Trophoblast cell (in vitro differentiated cells and primary cell): Measurements from ENCODE around the gene MTA2.

Source experiments
- DNase-seq, 2 donors: peaks; one replicate each; pipeline ENCODE4 v3.0.0-alpha.2; 2016
- H2AFZ ChIP-seq: 2 replicates; pipeline ENCODE4 v1.6.1; 2013; ENCODE audit warnings: low read length, moderate library complexity, mild to moderate bottlenecking; ENCODE audit not compliant: insufficient read depth, poor library complexity
- H2AK5ac ChIP-seq: 2 replicates; pipeline ENCODE4 v1.6.1; 2013; ENCODE audit warnings: mild to moderate bottlenecking, low read length
- H2BK120ac ChIP-seq: 2 replicates; pipeline ENCODE4 v1.6.1; 2013; ENCODE audit warnings: low read length, mild to moderate bottlenecking, moderate library complexity; ENCODE audit not compliant: insufficient read depth, poor library complexity
- H2BK12ac ChIP-seq: 2 replicates; pipeline ENCODE4 v1.6.1; 2013; ENCODE audit warnings: mild to moderate bottlenecking, low read length, moderate library complexity
- H2BK5ac ChIP-seq: 2 replicates; pipeline ENCODE4 v1.6.1; 2013; ENCODE audit warnings: low read length, low read depth, moderate library complexity, mild to moderate bottlenecking; ENCODE audit not compliant: poor library complexity
- H3K14ac ChIP-seq: 2 replicates; pipeline ENCODE4 v1.6.1; 2013; ENCODE audit warnings: mild to moderate bottlenecking, low read length
- H3K18ac ChIP-seq: 2 replicates; pipeline ENCODE4 v1.6.1; 2013; ENCODE audit warnings: mild to moderate bottlenecking, low read length
- H3K23ac ChIP-seq: 2 replicates; pipeline ENCODE4 v1.6.1; 2013; ENCODE audit warnings: low read length
- H3K27ac ChIP-seq: 2 replicates; pipeline ENCODE4 v1.5.1; 2013; ENCODE audit warnings: low read depth, mild to moderate bottlenecking, inconsistent platforms, low read length, moderate library complexity
- H3K27me3 ChIP-seq: 2 replicates; pipeline ENCODE4 v1.6.1; 2013; ENCODE audit warnings: inconsistent platforms, mild to moderate bottlenecking, low read length, moderate library complexity; ENCODE audit not compliant: insufficient read depth
- H3K36me3 ChIP-seq, 2 experiments: 1 replicate in 1 of 2; 2 replicates in 1 of 2; pipeline ENCODE4 v1.6.1; 2013; ENCODE audit warnings: low read length in 2 of 2, mild to moderate bottlenecking in 2 of 2, moderate library complexity in 1 of 2; ENCODE audit not compliant: insufficient read depth in 2 of 2, control insufficient read depth in 1 of 2
- H3K4ac ChIP-seq: 2 replicates; pipeline ENCODE4 v1.6.1; 2013; ENCODE audit warnings: low read depth, mild to moderate bottlenecking, low read length, moderate library complexity
- H3K4me1 ChIP-seq, 2 experiments: 1 replicate in 1 of 2; 2 replicates in 1 of 2; pipeline ENCODE4 v1.6.1; 2013; ENCODE audit warnings: low read length in 2 of 2, mild to moderate bottlenecking in 2 of 2, moderate library complexity in 1 of 2; ENCODE audit not compliant: insufficient read depth in 2 of 2, control insufficient read depth in 1 of 2
- H3K4me2 ChIP-seq: 2 replicates; pipeline ENCODE4 v1.6.1; 2013; ENCODE audit warnings: inconsistent platforms, mild to moderate bottlenecking, low read length, moderate library complexity
- H3K4me3 ChIP-seq: 2 replicates; pipeline ENCODE4 v1.5.1; 2013; ENCODE audit warnings: mild to moderate bottlenecking, low read depth, low read length, inconsistent platforms
- H3K79me1 ChIP-seq: one replicate; pipeline ENCODE4 v1.6.1; 2013; ENCODE audit warnings: low read length
- H3K79me2 ChIP-seq: 2 replicates; pipeline ENCODE4 v1.6.1; 2013; ENCODE audit warnings: low read length, mild to moderate bottlenecking; ENCODE audit not compliant: control insufficient read depth, insufficient read depth, poor library complexity
- H3K9ac ChIP-seq: 2 replicates; pipeline ENCODE4 v1.6.1; 2013; ENCODE audit warnings: mild to moderate bottlenecking, low read length
- H3K9me3 ChIP-seq: 2 replicates; pipeline ENCODE4 v1.6.1; 2013; ENCODE audit warnings: low read depth, mild to moderate bottlenecking, control low read depth, inconsistent platforms, low read length; ENCODE audit not compliant: insufficient read depth
- H4K12ac ChIP-seq: 2 replicates; pipeline ENCODE4 v1.6.1; 2013; ENCODE audit warnings: low read depth, mild to moderate bottlenecking, low read length, moderate library complexity
- H4K8ac ChIP-seq: 2 replicates; pipeline ENCODE4 v1.6.1; 2013; ENCODE audit warnings: low read depth, mild to moderate bottlenecking, low read length, moderate library complexity
- H4K91ac ChIP-seq: one replicate; pipeline ENCODE4 v1.6.1; 2013; ENCODE audit warnings: low read depth, mild to moderate bottlenecking, low read length, moderate library complexity
- WGBS: extraction: QIAGEN DNeasy Blood & Tissue Kit; methylation state at CpG from one replicate; pipeline ENCODE4 v1.1.7; 2013; ENCODE audit warnings: missing lambda C conversion rate; ENCODE audit not compliant: insufficient read length, insufficient coverage; ENCODE audit errors: extremely low coverage; 5-methylcytosine and 5-hydroxymethylcytosine counted together

The MTA2 gene

GRCh38 chr11:62575156-62575555 lies 26.5 kb downstream of the MTA2 start:
- H4K12ac ChIP-seq = no peak overlapping the region

GRCh38 chr11:62574363-62575071 lies 27.1 kb downstream of the MTA2 start:
- H3K36me3 ChIP-seq = peaks cover 42 to 55% of the 10 kb centered on the region in 2 experiments
- peak overlapping the region; percentile 42 for H2BK5ac ChIP-seq
- no peaks in the 10 kb centered on the region for H3K9me3 ChIP-seq
- peaks cover 11 to 13% of the 10 kb centered on the region in 2 experiments for H3K4me1 ChIP-seq
- H3K27ac ChIP-seq = peak overlapping the region; percentile 53
- peak overlapping the region; percentile 38 for H3K14ac ChIP-seq
- H3K79me1 ChIP-seq = peaks cover 12% of the 10 kb centered on the region
- peak overlapping the region; percentile 75 for H3K4me3 ChIP-seq
- peak in 1 of 2 donors; percentile 42 for DNase-seq
- WGBS = no CpG with 5 or more reads among the region's 33 CpGs
- peak overlapping the region; percentile 61 for H4K12ac ChIP-seq
- peak overlapping the region; percentile 89 for H3K9ac ChIP-seq
- H2BK120ac ChIP-seq = peak overlapping the region; percentile 16
- H4K8ac ChIP-seq = peak overlapping the region; percentile 76
- H3K79me2 ChIP-seq = peaks cover 15% of the 10 kb centered on the region
- H3K4me2 ChIP-seq = peak overlapping the region; percentile 88
- H2AFZ ChIP-seq = peak overlapping the region; percentile 41
- peak overlapping the region; percentile 51 for H3K18ac ChIP-seq
- H3K27me3 ChIP-seq = no peaks in the 10 kb centered on the region
- peak overlapping the region; percentile 41 for H3K4ac ChIP-seq
- peak overlapping the region; percentile 84 for H4K91ac ChIP-seq
- no peak overlapping the region for H3K23ac ChIP-seq
- no peak overlapping the region for H2BK12ac ChIP-seq
- H2AK5ac ChIP-seq = peak overlapping the region; percentile 12

More at GRCh38 chr11:62575156-62575555, 26.5 kb downstream of the MTA2 start:
- Histone ChIP-seq H2AFZ (no peak overlapping the region), H2AK5ac (no peak overlapping the region), H3K79me2 (peaks cover 15% of the 10 kb centered on the region), H3K4me2 (peak overlapping the region; percentile 88), H2BK5ac (no peak overlapping the region), H3K4me1 (peaks cover 11 to 13% of the 10 kb centered on the region in 2 experiments), H3K18ac (peak overlapping the region; percentile 5), H4K91ac (no peak overlapping the region), H3K23ac (no peak overlapping the region), H4K8ac (no peak overlapping the region), H3K4ac (peak overlapping the region; percentile 6), H3K36me3 (peaks cover 39 to 51% of the 10 kb centered on the region in 2 experiments), H3K79me1 (peaks cover 12% of the 10 kb centered on the region), H2BK120ac (no peak overlapping the region), H3K14ac (peak overlapping the region; percentile 5), H3K9ac (peak overlapping the region; percentile 41), H3K27me3 (no peaks in the 10 kb centered on the region), H2BK12ac (no peak overlapping the region), H3K9me3 (no peaks in the 10 kb centered on the region), H3K27ac (no peak overlapping the region), H3K4me3 (no peak overlapping the region)
- WGBS = no CpG with 5 or more reads among the region's 17 CpGs
- DNase-seq = no peak

- no CpG with 5 or more reads among the region's 46 CpGs for WGBS
- H3K9me3 ChIP-seq = no peaks in the 10 kb centered on the region
These were observed 27.9 kb downstream of the MTA2 start, which contains the start of gene EEF1G for GRCh38 chr11:62573592-62574362. Gene EEF1G, minus strand, starts transcription at chr11:62573891. Its CDS starts 49 bp downstream, at chr11:62573842.

GRCh38 chr11:62573006-62573591 lies 28.6 kb downstream of the MTA2 start:
- H4K12ac ChIP-seq = peak overlapping the region; percentile 93
- peak overlapping the region; percentile 86 for H3K9ac ChIP-seq
- H3K4me1 ChIP-seq = peaks cover 11 to 13% of the 10 kb centered on the region in 2 experiments
- peak overlapping the region; percentile 78 for H3K14ac ChIP-seq
- H3K36me3 ChIP-seq = peaks cover 45 to 59% of the 10 kb centered on the region in 2 experiments
- H3K4ac ChIP-seq = peak overlapping the region; percentile 91
- H3K27ac ChIP-seq = peak overlapping the region; percentile 64
- H2BK12ac ChIP-seq = no peak overlapping the region
- WGBS = no CpG with 5 or more reads among the region's 33 CpGs
- H2BK120ac ChIP-seq = peak overlapping the region; percentile 73
- no peak overlapping the region for H3K23ac ChIP-seq
- H3K79me1 ChIP-seq = peaks cover 12% of the 10 kb centered on the region
- H3K18ac ChIP-seq = peak overlapping the region; percentile 80
- peak overlapping the region; percentile 62 for H3K4me2 ChIP-seq
- H2BK5ac ChIP-seq = peak overlapping the region; percentile 56
- H3K9me3 ChIP-seq = no peaks in the 10 kb centered on the region
- no peak overlapping the region for H2AFZ ChIP-seq
- peak in 1 of 2 donors; percentile 42 for DNase-seq
- H4K8ac ChIP-seq = peak overlapping the region; percentile 92
- no peaks in the 10 kb centered on the region for H3K27me3 ChIP-seq
- H3K4me3 ChIP-seq = peak overlapping the region; percentile 87
- peak overlapping the region; percentile 69 for H4K91ac ChIP-seq
- H2AK5ac ChIP-seq = peak overlapping the region; percentile 33
- peaks cover 15% of the 10 kb centered on the region for H3K79me2 ChIP-seq

More at GRCh38 chr11:62573592-62574362, 27.9 kb downstream of the MTA2 start, which contains the start of gene EEF1G:
- Histone ChIP-seq H2BK120ac (peak within 1 kb of the TSS; percentile 73), H3K27me3 (no peaks in the 10 kb centered on the region), H4K8ac (peak within 1 kb of the TSS; percentile 92), H3K36me3 (peaks cover 45 to 59% of the 10 kb centered on the region in 2 experiments), H3K4me2 (peak within 1 kb of the TSS; percentile 88), H3K4me3 (peak within 1 kb of the TSS; percentile 87), H3K4ac (peak within 1 kb of the TSS; percentile 91), H2AK5ac (peak within 1 kb of the TSS; percentile 33), H2AFZ (peak within 1 kb of the TSS; percentile 41), H4K12ac (peak within 1 kb of the TSS; percentile 93), H4K91ac (peak within 1 kb of the TSS; percentile 84), H3K18ac (peak within 1 kb of the TSS; percentile 80), H3K27ac (peak within 1 kb of the TSS; percentile 64), H3K14ac (peak within 1 kb of the TSS; percentile 78), H3K9ac (peak within 1 kb of the TSS; percentile 89), H2BK12ac (no peak within 1 kb of the TSS), H3K79me2 (peaks cover 15% of the 10 kb centered on the region), H3K4me1 (peaks cover 11 to 13% of the 10 kb centered on the region in 2 experiments), H3K23ac (no peak within 1 kb of the TSS), H3K79me1 (peaks cover 12% of the 10 kb centered on the region), H2BK5ac (peak within 1 kb of the TSS; percentile 56)
- peak; percentile 100 for DNase-seq
